H1 (cell line): ENCODE measurements around the gene CFAP53. TPM values are rescaled to one million over a fixed set of nuclear protein-coding genes. Genes with fewer than 3 reads are reported as not detected.

Source experiments
- CTCF ChIA-PET: fragments of 300-600 bp; sonication (Branson Sonifier 250); formaldehyde crosslinking; loops from one replicate; lab custom pipeline; 2021; ENCODE audit not compliant: partially characterized antibody; lab: Charles Lee
- POLR2A ChIA-PET: fragments of 300-600 bp; sonication (Branson Sonifier 250); formaldehyde crosslinking; loops from one replicate; lab custom pipeline; 2021; ENCODE audit warnings: inconsistent platforms; ENCODE audit not compliant: partially characterized antibody; lab: Charles Lee
- DNase-seq, 2 experiments: peaks; one replicate each; pipeline versions ENCODE4 v3.0.0 to v3.0.0-alpha.2; 2010 to 2022; ENCODE audit warnings: low spot score in 2 of 2, low read depth in 1 of 2, mixed read lengths in 1 of 2
- FAIRE-seq: peaks from 2 replicates; lab custom pipeline; 2011; peaks lifted over from hg19 to GRCh38; lab: Jason Lieb, UNC
- H2AFZ ChIP-seq: 2 replicates; pipeline ENCODE4 v1.8.1; 2012; ENCODE audit warnings: low read length, inconsistent platforms
- H2AK5ac ChIP-seq: 2 replicates; pipeline ENCODE4 v1.6.1; 2013; ENCODE audit warnings: low read depth, low read length
- H2BK120ac ChIP-seq: replicated peaks from 2 replicates; pipeline ENCODE3; 2013; ENCODE audit warnings: low read depth, low read length, inconsistent platforms
- H2BK12ac ChIP-seq: 2 replicates; pipeline ENCODE4 v1.6.1; 2013; ENCODE audit warnings: low read depth, low read length
- H2BK15ac ChIP-seq: 2 replicates; pipeline ENCODE4 v1.6.1; 2013; ENCODE audit warnings: low read length
- H2BK20ac ChIP-seq: 2 replicates; pipeline ENCODE4 v1.6.1; 2013; ENCODE audit warnings: low read length
- H2BK5ac ChIP-seq: 2 replicates; pipeline ENCODE4 v1.6.1; 2013; ENCODE audit warnings: low read depth, low read length
- H3K14ac ChIP-seq: 2 replicates; pipeline ENCODE4 v1.6.1; 2013; ENCODE audit warnings: inconsistent platforms; ENCODE audit not compliant: insufficient read length
- H3K18ac ChIP-seq: 2 replicates; pipeline ENCODE4 v1.6.1; 2013; ENCODE audit warnings: low read length; ENCODE audit errors: extremely low read depth
- H3K23ac ChIP-seq: 2 replicates; pipeline ENCODE4 v1.6.1; 2013; ENCODE audit warnings: inconsistent platforms; ENCODE audit not compliant: insufficient read length
- H3K23me2 ChIP-seq: 2 replicates; pipeline ENCODE4 v1.6.1; 2013; ENCODE audit warnings: low read depth, low read length
- H3K27ac ChIP-seq: 2 replicates; pipeline ENCODE4 v1.6.1; 2011; ENCODE audit warnings: low read depth, low read length, inconsistent platforms
- H3K27me3 ChIP-seq, 4 experiments: replicated peaks in 1 of 4; 1 replicate in 1 of 4; 2 replicates in 3 of 4; pipeline versions ENCODE4 v1.6.1 to v1.8.1; 2011 to 2013; ENCODE audit warnings: low read length in 3 of 4, mild to moderate bottlenecking in 3 of 4, inconsistent platforms in 2 of 4, mixed read lengths in 2 of 4, moderate library complexity in 1 of 4; ENCODE audit not compliant: control insufficient read depth in 3 of 4, insufficient read depth in 3 of 4; ENCODE audit errors: extremely low read depth in 1 of 4
- H3K36me3 ChIP-seq, 4 experiments: 2 replicates each; pipeline versions ENCODE4 v1.6.1 to v1.8.1; 2011 to 2013; ENCODE audit warnings: mild to moderate bottlenecking in 4 of 4, low read length in 3 of 4, moderate library complexity in 2 of 4, control low read depth in 1 of 4, inconsistent platforms in 1 of 4; ENCODE audit not compliant: insufficient read depth in 4 of 4, control insufficient read depth in 2 of 4
- H3K4ac ChIP-seq: replicated peaks from 2 replicates; pipeline ENCODE3; 2013; ENCODE audit warnings: low read length, low read depth, mixed read lengths, inconsistent platforms; ENCODE audit not compliant: insufficient read length
- H3K4me1 ChIP-seq, 4 experiments: replicated peaks in 1 of 4; 1 replicate in 1 of 4; 2 replicates in 3 of 4; pipeline versions ENCODE4 v1.6.1 to v1.8.1; 2011 to 2013; ENCODE audit warnings: low read length in 3 of 4, inconsistent platforms in 2 of 4, mixed read lengths in 1 of 4; ENCODE audit not compliant: insufficient read depth in 4 of 4, control insufficient read depth in 3 of 4
- H3K4me2 ChIP-seq, 2 experiments: 2 replicates each; pipeline versions ENCODE4 v1.6.1 to v1.8.1; 2011 to 2013; ENCODE audit warnings: low read depth in 2 of 2, low read length in 2 of 2, control low read depth in 1 of 2, inconsistent platforms in 1 of 2, mild to moderate bottlenecking in 1 of 2; ENCODE audit not compliant: insufficient read depth in 1 of 2
- H3K4me3 ChIP-seq, 4 experiments: fragments of 200-600, 300-600 bp in 1 of 4; sonication (generic), shearing (Covaris generic), sonication (Bioruptor Twin) in 1 of 4; 2 replicates each; pipeline versions ENCODE4 v1.5.1 to v1.8.1; 2011 to 2016; ENCODE audit warnings: low read length in 4 of 4, low read depth in 3 of 4, control low read depth in 2 of 4, inconsistent platforms in 2 of 4, mild to moderate bottlenecking in 2 of 4, mixed read lengths in 1 of 4, moderate library complexity in 1 of 4; ENCODE audit not compliant: insufficient read depth in 2 of 4; ENCODE audit errors: extremely low read depth in 1 of 4
- H3K56ac ChIP-seq: replicated peaks from 2 replicates; pipeline ENCODE3; 2013; ENCODE audit warnings: low read depth, mild to moderate bottlenecking, mixed read lengths, low read length, inconsistent platforms; ENCODE audit not compliant: insufficient read length
- H3K79me1 ChIP-seq: 2 replicates; pipeline ENCODE4 v1.6.1; 2013; ENCODE audit warnings: low read depth, low read length, control low read depth
- H3K79me2 ChIP-seq, 2 experiments: 2 replicates each; pipeline versions ENCODE4 v1.6.1 to v1.8.1; 2012 to 2013; ENCODE audit warnings: low read length in 2 of 2, mild to moderate bottlenecking in 2 of 2, inconsistent platforms in 1 of 2; ENCODE audit not compliant: insufficient read depth in 2 of 2, control insufficient read depth in 1 of 2
- H3K9ac ChIP-seq, 4 experiments: replicated peaks in 1 of 4; 1 replicate in 1 of 4; 2 replicates in 3 of 4; pipeline versions ENCODE4 v1.6.1 to v1.8.1; 2011 to 2013; ENCODE audit warnings: low read depth in 3 of 4, low read length in 3 of 4, control low read depth in 2 of 4, mild to moderate bottlenecking in 2 of 4, moderate library complexity in 2 of 4, inconsistent platforms in 1 of 4; ENCODE audit errors: extremely low read depth in 1 of 4
- H3K9me3 ChIP-seq, 2 experiments: 2 replicates each; pipeline versions ENCODE4 v1.6.1 to v1.8.1; 2012 to 2013; ENCODE audit warnings: mild to moderate bottlenecking in 2 of 2, moderate library complexity in 2 of 2, control low read depth in 1 of 2, inconsistent platforms in 1 of 2, low read depth in 1 of 2, low read length in 1 of 2, mixed read lengths in 1 of 2; ENCODE audit not compliant: insufficient read depth in 2 of 2
- H4K20me1 ChIP-seq, 2 experiments: replicated peaks in 1 of 2; 2 replicates each; pipeline versions ENCODE3 to v1.8.1; 2011 to 2013; ENCODE audit warnings: inconsistent platforms in 2 of 2, low read length in 2 of 2, mild to moderate bottlenecking in 1 of 2; ENCODE audit not compliant: insufficient read depth in 2 of 2, control insufficient read depth in 1 of 2
- H4K5ac ChIP-seq: 2 replicates; pipeline ENCODE4 v1.6.1; 2013; ENCODE audit warnings: low read length, low read depth, mixed read lengths, inconsistent platforms; ENCODE audit not compliant: insufficient read length
- H4K8ac ChIP-seq: 2 replicates; pipeline ENCODE4 v1.8.0; 2013; ENCODE audit warnings: mild to moderate bottlenecking, moderate library complexity, low read length, inconsistent platforms; ENCODE audit not compliant: insufficient read depth; ENCODE audit errors: extremely low read depth
- H4K91ac ChIP-seq: replicated peaks from 2 replicates; pipeline ENCODE3; 2013; ENCODE audit warnings: low read length, mixed read lengths, inconsistent platforms; ENCODE audit not compliant: insufficient read length
- CBX5 ChIP-seq: fragments of 300-800, 300-1000 bp; sonication (generic); IDR thresholded peaks from 2 replicates; pipeline ENCODE4 v1.7.1; 2016; ENCODE audit warnings: antibody characterized with exemption, low read length, low read depth
- POLR2AphosphoS5 ChIP-seq: IDR thresholded peaks from 2 replicates; pipeline ENCODE4 v1.6.1; 2011; ENCODE audit warnings: low read depth, low read length
- SAP30 ChIP-seq: fragments of 300-600 bp; sonication (generic); IDR thresholded peaks from 2 replicates; pipeline ENCODE4 v1.7.1; 2012; ENCODE audit warnings: low read length, moderate library complexity, mild to moderate bottlenecking, inconsistent platforms; ENCODE audit not compliant: insufficient read depth, insufficient replicate concordance
- TBP ChIP-seq: IDR thresholded peaks from 2 replicates; pipeline ENCODE4 v1.6.1; 2011; ENCODE audit warnings: low read depth, low read length, improper control_type of control experiment
- WGBS, 2 experiments: shearing (Covaris generic) in 1 of 2; methylation state at CpG; one replicate each; pipeline versions ENCODE4 v1.1.6 to v1.1.7; 2013 to 2015; ENCODE audit warnings: low lambda C conversion rate in 2 of 2, mixed read lengths in 2 of 2, inconsistent platforms in 1 of 2, low coverage in 1 of 2, missing lambda C conversion rate in 1 of 2; ENCODE audit not compliant: insufficient replicate concordance in 2 of 2, insufficient coverage in 1 of 2, insufficient read length in 1 of 2; ENCODE audit errors: extremely low coverage in 1 of 2, missing lambda C conversion rate in 1 of 2; 5-methylcytosine and 5-hydroxymethylcytosine counted together
- polyA plus RNA-seq, 7 experiments: library from polyadenylated mRNA; depleted of rRNA in 3 of 7; stranded (reverse) in 5 of 7; unstranded in 2 of 7; fragments of >200 nt in 5 of 7; fragments of 200-250 nt in 2 of 7; gene quantifications; 1 replicate in 5 of 7; 2 replicates in 1 of 7; 4 replicates in 1 of 7; pipeline versions ENCODE4 v1.2.1 to v1.2.3, GENCODE V29; 2011 to 2013; ENCODE audit warnings: missing spikeins in 2 of 7, mixed read lengths in 2 of 7
- total RNA-seq: library from RNA; stranded (reverse); fragmentation: NEBNext Ultra II Directional; extraction: Animal tissue kit (Norgen Biotek cat#: 25700); gene quantifications from 2 replicates; pipeline ENCODE4 v1.2.1, GENCODE V29; 2021

The CFAP53 gene
- total and polyA plus RNA-seq, 2 of the 8 experiments (the other 6 are each of a cell fraction or from before 2014, with no cell fraction given), result 0.08 to 0.30 TPM

- no peak overlapping the region for H3K56ac ChIP-seq
- no peak overlapping the region for H2BK5ac ChIP-seq
- no peaks in the 10 kb centered on the region for H3K79me2 ChIP-seq
- no peak overlapping the region for H4K8ac ChIP-seq
- no peak overlapping the region for H3K4me2 ChIP-seq
- TF ChIP-seq TBP (no peak), POLR2AphosphoS5 (no peak), SAP30 (no peak), CBX5 (no peak)
- TF ChIP-seq, all 59 proteins: peak for 0
- H3K4me1 ChIP-seq, result peaks cover 0 to 4% (median 0%) of the 10 kb centered on the region in 4 experiments; a peak in 1 of 7 replicates
- no peak overlapping the region for H3K9ac ChIP-seq
- H4K5ac ChIP-seq, result no peak overlapping the region
- H3K36me3 ChIP-seq, result no peaks in the 10 kb centered on the region
- ChIA-PET CTCF (interaction anchor here (0.6 to 2.8 kb wide), 3 partner anchors 12 to 1499 kb away, joined by 3 to 13 read pairs (median 3); no protein-coding TSS in a partner anchor), POLR2A (no interaction called here)
- H2BK12ac ChIP-seq, result no peak overlapping the region
- H3K4ac ChIP-seq, result no peak overlapping the region
- no peaks in the 10 kb centered on the region for H3K23me2 ChIP-seq
- no peak overlapping the region for H2BK20ac ChIP-seq
- no peaks in the 10 kb centered on the region; a peak in 1 of 4 replicates for H3K9me3 ChIP-seq
- H3K18ac ChIP-seq, result no peak overlapping the region
- 86% methylated on average over 4 of the region's 4 CpGs; no CpG with 5 or more reads in 1 of the 2 experiments for WGBS, 2 experiments
- H2BK15ac ChIP-seq, result no peak overlapping the region
- H4K91ac ChIP-seq, result no peak overlapping the region
- H3K14ac ChIP-seq, result no peak overlapping the region
- no peaks in the 10 kb centered on the region for H4K20me1 ChIP-seq
- DNase-seq (no peak), FAIRE-seq (no peak)
- no peaks in the 10 kb centered on the region for H3K79me1 ChIP-seq
- no peak overlapping the region for H3K23ac ChIP-seq
- no peak overlapping the region for H2AFZ ChIP-seq
- H3K4me3 ChIP-seq, result no peak overlapping the region
- H3K27me3 ChIP-seq, result no peaks in the 10 kb centered on the region
- H3K27ac ChIP-seq, result no peak overlapping the region
- H2BK120ac ChIP-seq, result no peak overlapping the region
- no peak overlapping the region for H2AK5ac ChIP-seq
These were observed 34.7 kb downstream of the CFAP53 start for GRCh38 chr18:50231621-50232020.
